Omental fat pad (tissue), 4 donors: ENCODE data around the gene DYNLL2. TPM values are rescaled to one million over a fixed set of nuclear protein-coding genes. Genes with fewer than 3 reads are reported as not detected.
A peak's percentile ranks its signal among the peaks of the same experiment; 100 is the strongest.
"Not testable (repeated sequence)": the region's sequence is repeated elsewhere in the genome, so short reads cannot be mapped to it uniquely, and the experiment has no call there.

Experiments
- ATAC-seq: fragments of 150-250 bp; one replicate; pipeline ENCODE4 v1.9.1; 2016; ENCODE audit warnings: mild to moderate bottlenecking, moderate library complexity; ENCODE audit not compliant: low FRiP score
- DNase-seq: peaks from one replicate; pipeline ENCODE4 v3.0.0-alpha.2; 2019; ENCODE audit warnings: low spot score
- CTCF ChIP-seq, 3 donors: fragments of 450-650 bp; IDR thresholded peaks; one replicate each; pipeline ENCODE4 v1.5.1; 2016 to 2017; ENCODE audit warnings: antibody characterized with exemption in 3 of 3, mild to moderate bottlenecking in 3 of 3, moderate library complexity in 2 of 3
- total RNA-seq, 4 donors: library from RNA; depleted of rRNA; stranded (reverse); fragments of >200 nt; gene quantifications; one replicate each; pipeline ENCODE4 v1.1.0, GENCODE V29; 2016

Gene DYNLL2
- total RNA-seq, 4 donors from 2014 or later = 15.8 to 22.5 (median 20.7) TPM

DNA sequence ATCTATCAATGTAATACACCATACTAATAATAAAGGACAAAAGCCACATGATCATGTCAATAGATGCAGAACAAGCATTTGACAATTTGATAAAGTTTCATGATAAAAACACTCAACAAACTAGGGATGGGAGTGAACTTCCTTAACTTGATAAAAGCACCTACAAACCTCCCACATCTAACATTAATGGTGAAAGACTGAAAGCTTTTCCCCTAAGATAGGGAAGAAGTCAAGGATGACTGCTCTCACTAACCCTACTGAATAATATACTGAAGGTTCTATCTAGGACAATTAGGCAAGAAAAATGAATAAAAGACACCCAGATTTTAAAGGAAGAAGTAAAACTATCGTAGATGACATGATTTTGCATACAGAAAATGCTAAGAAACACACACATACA is 10.4 kb upstream of the DYNLL2 start:
- no peak for TF ChIP-seq CTCF (IDR thresholded peaks at IDR 0.05)
- DNase-seq (no peak), ATAC-seq (no peak)

GRCh38 chr17:58073266-58073665 is 10.0 kb upstream of the DYNLL2 start:
- not testable (repeated sequence) for ATAC-seq, DNase-seq

GRCh38 chr17:58074406-58074805 is 8.8 kb upstream of the DYNLL2 start:
- not testable (repeated sequence) for DNase-seq, ATAC-seq

GRCh38 chr17:58079300-58080033 is 3.8 kb upstream of the DYNLL2 start:
- TF ChIP-seq CTCF (IDR thresholded peaks at IDR 0.05) = no peak
- DNase-seq = no peak
- no peak for ATAC-seq

DNA sequence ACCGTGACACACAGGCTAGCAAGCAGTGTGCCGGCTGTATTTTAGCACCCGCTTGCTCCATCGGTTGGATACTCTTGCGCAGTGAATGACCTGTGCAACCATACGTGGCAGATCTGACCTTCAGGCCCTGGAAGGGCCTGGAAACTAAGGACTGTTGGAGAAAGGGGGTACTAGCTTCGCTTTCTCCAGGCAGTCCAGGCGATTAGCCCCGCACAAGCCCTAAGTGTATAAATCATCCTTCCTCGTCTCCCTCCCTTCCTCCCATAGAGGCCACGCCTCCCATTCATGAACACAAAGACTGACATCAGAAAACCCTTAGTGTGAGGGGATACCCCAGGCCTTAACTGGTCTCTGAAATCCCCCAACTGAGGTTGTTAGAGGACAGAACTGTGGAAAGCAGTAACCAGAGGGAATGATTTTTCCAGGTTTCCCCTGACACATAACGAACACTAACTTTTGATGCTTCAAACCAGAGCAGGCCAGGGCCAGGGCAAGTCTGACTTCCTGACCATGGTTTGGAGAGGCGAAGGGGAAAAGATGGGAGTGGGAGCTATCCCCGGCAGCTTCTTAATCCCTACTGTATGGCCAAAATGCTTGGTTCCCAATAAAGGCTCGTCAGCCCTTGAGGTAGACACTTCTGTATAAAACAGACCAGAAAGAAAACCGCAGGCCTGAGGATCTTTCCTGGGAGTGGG is 1.4 kb upstream of the DYNLL2 start:
- no peak for DNase-seq
- no peak for TF ChIP-seq CTCF (IDR thresholded peaks at IDR 0.05)
- ATAC-seq = no peak

DNA sequence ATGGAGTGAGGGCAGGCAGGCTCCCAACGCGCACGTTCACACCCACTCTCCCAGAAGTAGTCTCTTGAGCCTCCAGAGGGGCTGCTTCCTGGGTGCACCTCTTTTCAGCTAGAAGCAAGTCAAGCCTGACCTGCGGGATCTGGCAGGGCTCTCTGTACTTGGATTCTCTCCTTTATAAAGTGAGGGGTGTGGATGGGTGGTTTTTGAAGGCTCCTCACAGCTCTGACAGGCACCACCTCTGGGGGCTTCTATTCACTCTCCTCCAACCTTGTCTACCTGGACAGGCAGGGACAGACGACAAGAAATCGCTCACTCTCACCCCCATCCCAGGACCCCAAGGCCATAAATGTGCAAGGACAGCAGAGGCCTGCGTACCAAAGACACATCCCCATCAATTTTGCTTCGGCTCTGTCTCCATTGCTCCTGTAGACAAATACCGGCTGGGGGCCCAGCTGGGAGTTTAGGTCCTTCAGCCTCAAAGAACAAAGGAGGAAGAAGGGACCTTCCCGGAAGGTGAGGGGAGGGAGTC is 814 bp upstream of the DYNLL2 start:
- DNase-seq (no peak), ATAC-seq (no peak)
- no peak for TF ChIP-seq CTCF (IDR thresholded peaks at IDR 0.05)

DNA sequence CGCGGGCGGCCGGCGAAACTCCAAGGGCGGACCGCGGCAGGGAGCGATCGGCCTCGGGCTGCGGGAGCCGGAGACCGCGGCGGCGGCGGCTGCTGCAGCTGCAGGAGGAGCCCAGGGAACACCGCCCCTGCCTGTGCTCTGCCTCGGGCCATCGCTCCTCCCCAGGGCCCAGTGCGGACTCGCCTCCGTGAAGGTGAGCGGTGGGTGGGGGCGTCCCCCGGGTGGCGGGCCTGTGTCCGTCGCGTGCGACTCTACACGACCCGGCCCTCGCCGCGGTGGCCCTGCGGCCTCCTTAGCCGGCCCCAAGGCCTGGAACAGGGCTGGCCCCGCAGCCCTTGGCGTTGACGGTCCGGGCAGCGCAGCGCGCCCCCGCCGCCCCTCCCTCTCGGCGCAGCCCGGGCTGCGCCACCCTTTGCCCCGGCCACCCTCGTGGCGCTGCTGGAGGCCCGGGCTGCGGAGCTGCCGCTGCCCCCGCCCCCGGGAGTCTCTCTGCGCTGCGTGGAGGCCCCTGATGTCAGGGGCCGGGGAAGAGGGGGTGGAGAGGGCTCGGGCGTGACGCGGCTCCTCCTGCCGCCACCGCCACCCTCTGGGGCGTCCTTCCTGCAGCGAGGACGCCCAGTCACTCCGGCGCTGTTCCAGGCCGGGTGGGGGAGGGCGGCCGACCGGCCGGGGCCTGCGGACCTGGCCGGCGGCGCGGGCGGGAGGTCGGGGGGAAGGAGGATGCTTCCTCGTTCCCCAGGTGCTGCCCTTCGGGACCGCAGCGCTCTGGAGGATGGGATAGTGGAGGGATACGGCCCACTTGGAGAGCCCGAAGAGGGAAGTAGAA is 485 bp downstream of the DYNLL2 start:
- DNase-seq (no peak), ATAC-seq (peak; percentile 62)
- no peak for TF ChIP-seq CTCF (IDR thresholded peaks at IDR 0.05)
